HG03025 (cell line): Measurements from ENCODE around the gene CHL1.

Experiments used
- ATAC-seq: cut with Tn5 transposase; IDR thresholded peaks from one replicate; pipeline ENCODE4 v1.9.1; 2021; ENCODE audit warnings: mild to moderate bottlenecking, moderate library complexity; ENCODE audit not compliant: unreplicated experiment, low FRiP score

CHL1 gene

GRCh38 chr3:453106-453505 lies 256.5 kb downstream of the CHL1 start:
- no peak for ATAC-seq

- no peak for ATAC-seq
These were observed 258.4 kb downstream of the CHL1 start for GRCh38 chr3:454986-455385.

GRCh38 chr3:458124-458523 lies 261.6 kb downstream of the CHL1 start:
- ATAC-seq = no peak

GRCh38 chr3:458653-459310 lies 262.2 kb downstream of the CHL1 start:
- no peak for ATAC-seq
